Fibroblast of skin of left biceps (primary cell): ENCODE measurements around the gene KAT7.
A peak's percentile ranks its signal among the peaks of the same experiment; 100 is the strongest.

ENCODE experiments used
- DNase-seq, 2 experiments: peaks; one replicate each; pipeline ENCODE4 v3.0.0-alpha.2; 2013; ENCODE audit warnings: low read depth in 2 of 2

Gene KAT7

GRCh38 chr17:49872754-49873377 is 84.4 kb downstream of the KAT7 start:
- DNase-seq, result no peak

- DNase-seq, result no peak
Measured at GRCh38 chr17:49873466-49873865, 85.0 kb downstream of the KAT7 start.

- no peak for DNase-seq
Measured at GRCh38 chr17:49873926-49874325, 85.4 kb downstream of the KAT7 start.

- no peak for DNase-seq
Measured at GRCh38 chr17:49874911-49875310, 86.4 kb downstream of the KAT7 start.

GRCh38 chr17:49875685-49876084 is 87.2 kb downstream of the KAT7 start:
- no peak for DNase-seq

GRCh38 chr17:49878931-49879904 is 90.7 kb downstream of the KAT7 start:
- DNase-seq, result no peak

- DNase-seq, result peak in 1 of 2 experiments; percentile 3
Measured at GRCh38 chr17:49880291-49881053, 92.0 kb downstream of the KAT7 start.

GRCh38 chr17:49881054-49881402 is 92.5 kb downstream of the KAT7 start:
- no peak for DNase-seq

GRCh38 chr17:49882434-49882833 is 94.0 kb downstream of the KAT7 start:
- no peak for DNase-seq
